Omental fat pad (tissue), 4 donors: Measurements from ENCODE around the gene ANKS6. TPM values are rescaled to one million over a fixed set of nuclear protein-coding genes. Genes with fewer than 3 reads are reported as not detected.

Source experiments
- ATAC-seq: fragments of 150-250 bp; one replicate; pipeline ENCODE4 v1.9.1; 2016; ENCODE audit warnings: mild to moderate bottlenecking, moderate library complexity; ENCODE audit not compliant: low FRiP score
- DNase-seq: peaks from one replicate; pipeline ENCODE4 v3.0.0-alpha.2; 2019; ENCODE audit warnings: low spot score
- CTCF ChIP-seq, 3 donors: fragments of 450-650 bp; IDR thresholded peaks; one replicate each; pipeline ENCODE4 v1.5.1; 2016 to 2017; ENCODE audit warnings: antibody characterized with exemption in 3 of 3, mild to moderate bottlenecking in 3 of 3, moderate library complexity in 2 of 3
- total RNA-seq, 4 donors: library from RNA; depleted of rRNA; stranded (reverse); fragments of >200 nt; gene quantifications; one replicate each; pipeline ENCODE4 v1.1.0, GENCODE V29; 2016

Gene ANKS6
- total RNA-seq, 4 donors from 2014 or later = 14.7 to 24.7 (median 20.4) TPM

GRCh38 chr9:98726735-98727134, 69.6 kb downstream of the ANKS6 start:
- DNase-seq (no peak), ATAC-seq (no peak)
- TF ChIP-seq CTCF (IDR thresholded peaks at IDR 0.05) = no peak

- ATAC-seq = no peak
Measured at GRCh38 chr9:98724810-98725530, 71.4 kb downstream of the ANKS6 start.

GRCh38 chr9:98721643-98722042, 74.7 kb downstream of the ANKS6 start:
- TF ChIP-seq CTCF (IDR thresholded peaks at IDR 0.05) = no peak
- DNase-seq (no peak), ATAC-seq (no peak)

More at GRCh38 chr9:98724810-98725530, 71.4 kb downstream of the ANKS6 start:
- TF ChIP-seq CTCF (IDR thresholded peaks at IDR 0.05) = no peak
- no peak for DNase-seq

GRCh38 chr9:98720402-98720801, 76.0 kb downstream of the ANKS6 start:
- ATAC-seq (no peak), DNase-seq (no peak)
- TF ChIP-seq CTCF (IDR thresholded peaks at IDR 0.05) = no peak

- no peak for TF ChIP-seq CTCF (IDR thresholded peaks at IDR 0.05)
- ATAC-seq (no peak), DNase-seq (no peak)
Measured at GRCh38 chr9:98719055-98719454, 77.3 kb downstream of the ANKS6 start.

GRCh38 chr9:98714833-98715232, 81.5 kb downstream of the ANKS6 start:
- no peak for TF ChIP-seq CTCF (IDR thresholded peaks at IDR 0.05)
- DNase-seq (no peak), ATAC-seq (no peak)

GRCh38 chr9:98712987-98713386, 83.4 kb downstream of the ANKS6 start:
- no peak for DNase-seq
- ATAC-seq = no peak
- TF ChIP-seq CTCF (IDR thresholded peaks at IDR 0.05) = no peak
